ENCODE data around the gene ABCC1. TPM values are rescaled to one million over a fixed set of nuclear protein-coding genes. Genes with fewer than 3 reads are reported as not detected.

ABCC1 gene
- total and polyA plus RNA-seq, 2 of the 8 experiments (the other 6 are each of a cell fraction or from before 2014, with no cell fraction given), result 42.6 to 66.8 TPM

DNA sequence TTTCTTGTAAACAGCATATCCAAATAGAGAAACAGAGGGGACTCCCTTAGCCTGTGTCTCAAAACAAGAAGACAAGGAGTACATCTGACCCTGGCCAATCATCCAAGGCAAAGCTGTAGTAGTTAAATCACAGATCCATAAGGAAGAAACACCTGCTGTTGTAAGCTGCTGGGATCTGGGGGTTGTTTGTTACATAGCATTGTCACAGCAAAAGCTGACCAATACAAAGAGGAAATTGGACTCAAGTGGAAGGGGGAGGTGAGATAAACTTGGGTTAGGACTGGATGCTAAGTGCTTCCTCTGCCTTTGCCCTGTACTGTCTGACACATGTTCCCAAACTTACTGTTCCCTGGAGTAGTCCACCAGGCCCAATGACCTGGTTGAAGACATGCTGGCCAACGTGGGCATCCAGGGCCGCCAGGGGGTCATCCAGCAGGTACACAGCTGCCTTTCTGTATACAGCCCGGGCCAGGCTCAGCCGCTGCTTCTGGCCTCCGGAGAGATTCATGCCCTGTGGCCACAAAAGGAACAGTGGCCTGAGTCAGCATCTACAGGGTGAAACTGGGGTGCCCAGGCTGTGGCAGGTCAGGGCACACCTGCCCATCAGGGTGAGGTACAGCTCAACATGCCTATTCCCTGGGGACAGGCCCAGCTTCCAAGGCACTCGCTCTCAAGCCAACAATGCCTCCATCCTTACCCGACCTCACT, 229.2 kb downstream of the ABCC1 start:
- no peaks in the 10 kb centered on the region for H3K27me3 ChIP-seq (replicated peaks in 1 of 4; ENCODE audit: control insufficient read depth in 3 of 4, extremely low read depth in 1 of 4, insufficient read depth in 3 of 4, low read length in 3 of 4)
- no peak overlapping the region for H3K18ac ChIP-seq (ENCODE audit: extremely low read depth, low read length)
- H3K14ac ChIP-seq (ENCODE audit: insufficient read length), result no peak overlapping the region
- no peak overlapping the region for H2AK5ac ChIP-seq (ENCODE audit: low read depth, low read length)
- no peaks in the 10 kb centered on the region for H3K36me3 ChIP-seq (ENCODE audit: control insufficient read depth in 2 of 4, insufficient read depth in 4 of 4, low read length in 3 of 4)
- H3K9ac ChIP-seq (replicated peaks in 1 of 4; ENCODE audit: extremely low read depth in 1 of 4, low read depth in 3 of 4, low read length in 3 of 4), result no peak overlapping the region
- FAIRE-seq (no peak), DNase-seq (ENCODE audit: low read depth in 1 of 2, low spot score in 2 of 2) (no peak)
- no peak overlapping the region for H3K4me3 ChIP-seq (ENCODE audit: extremely low read depth in 1 of 4, insufficient read depth in 2 of 4, low read depth in 3 of 4, low read length in 4 of 4)
- H3K27ac ChIP-seq (ENCODE audit: low read depth, low read length), result no peak overlapping the region
- TF ChIP-seq CHD1 (IDR thresholded peaks at IDR 0.05; ENCODE audit: low read depth, low read length) (no peak), RNF2 (IDR thresholded peaks at IDR 0.05; ENCODE audit: borderline replicate concordance, low read depth, low read length, missing control alignments, poor library complexity, severe bottlenecking) (no peak), SUZ12 (IDR thresholded peaks at IDR 0.05; ENCODE audit: low read length) (no peak), TCF12 (IDR thresholded peaks at IDR 0.05; ENCODE audit: low read depth, low read length) (no peak), EZH2 (IDR thresholded peaks at IDR 0.05; ENCODE audit: low read depth, low read length, severe bottlenecking) (no peak), RFX5 (IDR thresholded peaks at IDR 0.05; ENCODE audit: borderline replicate concordance, low read depth, low read length) (no peak), SIN3A (conservative IDR thresholded peaks at IDR 0.05 in 1 of 2, IDR thresholded peaks at IDR 0.05 in 1 of 2; ENCODE audit: low read depth in 1 of 2, low read length in 2 of 2) (no peak), HDAC2 (IDR thresholded peaks at IDR 0.05; ENCODE audit: borderline replicate concordance in 1 of 2, low read depth in 2 of 2, low read length in 2 of 2) (no peak), POLR2A (IDR thresholded peaks at IDR 0.05; ENCODE audit: control extremely low read depth in 1 of 2, low read depth in 2 of 2, low read length in 2 of 2) (no peak)
- TF ChIP-seq, protein P1, sequence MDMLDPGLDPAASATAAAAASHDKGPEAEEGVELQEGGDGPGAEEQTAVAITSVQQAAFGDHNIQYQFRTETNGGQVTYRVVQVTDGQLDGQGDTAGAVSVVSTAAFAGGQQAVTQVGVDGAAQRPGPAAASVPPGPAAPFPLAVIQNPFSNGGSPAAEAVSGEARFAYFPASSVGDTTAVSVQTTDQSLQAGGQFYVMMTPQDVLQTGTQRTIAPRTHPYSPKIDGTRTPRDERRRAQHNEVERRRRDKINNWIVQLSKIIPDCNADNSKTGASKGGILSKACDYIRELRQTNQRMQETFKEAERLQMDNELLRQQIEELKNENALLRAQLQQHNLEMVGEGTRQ (IDR thresholded peaks at IDR 0.05; ENCODE audit: low read length), result no peak
- H3K56ac ChIP-seq (replicated peaks; ENCODE audit: insufficient read length, low read depth, low read length), result no peak overlapping the region
- CTCF ChIA-PET (ENCODE audit: partially characterized antibody), result interaction anchor here (1.2 to 5.7 kb wide), 4 partner anchors 8 to 417 kb away, joined by 3 to 33 read pairs (median 4); no protein-coding TSS in a partner anchor
- peaks cover 4 to 7% of the 10 kb centered on the region in 2 experiments; a peak in 3 of 4 replicates for H3K9me3 ChIP-seq (ENCODE audit: insufficient read depth in 2 of 2, low read depth in 1 of 2, low read length in 1 of 2)
- WGBS, 2 experiments (ENCODE audit: extremely low coverage in 1 of 2, insufficient coverage in 1 of 2, insufficient read length in 1 of 2, insufficient replicate concordance in 2 of 2, low coverage in 1 of 2, low lambda C conversion rate in 2 of 2, missing lambda C conversion rate in 1 of 2), result 94% methylated on average over 7 of the region's 7 CpGs; no CpG with 5 or more reads in 1 of the 2 experiments
- no peak overlapping the region for H2BK15ac ChIP-seq (ENCODE audit: low read length)
- H3K79me2 ChIP-seq (ENCODE audit: control insufficient read depth in 1 of 2, insufficient read depth in 2 of 2, low read length in 2 of 2), result no peaks in the 10 kb centered on the region
- H3K4me2 ChIP-seq (ENCODE audit: insufficient read depth in 1 of 2, low read depth in 2 of 2, low read length in 2 of 2), result no peak overlapping the region
- H4K91ac ChIP-seq (replicated peaks; ENCODE audit: insufficient read length, low read length), result no peak overlapping the region
- no peak overlapping the region for H2BK120ac ChIP-seq (replicated peaks; ENCODE audit: low read depth, low read length)
- H4K8ac ChIP-seq (ENCODE audit: extremely low read depth, insufficient read depth, low read length), result no peak overlapping the region
- no peak overlapping the region for H3K4ac ChIP-seq (replicated peaks; ENCODE audit: insufficient read length, low read depth, low read length)
- no peak overlapping the region for H2BK5ac ChIP-seq (ENCODE audit: low read depth, low read length)
- H3K4me1 ChIP-seq (replicated peaks in 1 of 4; ENCODE audit: control insufficient read depth in 3 of 4, insufficient read depth in 4 of 4, low read length in 3 of 4), result peaks cover 0 to 5% (median 2%) of the 10 kb centered on the region in 4 experiments; a peak in 2 of 7 replicates
- H2AFZ ChIP-seq (ENCODE audit: low read length), result no peak overlapping the region
- H2BK20ac ChIP-seq (ENCODE audit: low read length), result no peak overlapping the region
- no peak overlapping the region for H2BK12ac ChIP-seq (ENCODE audit: low read depth, low read length)
- H4K20me1 ChIP-seq (replicated peaks in 1 of 2; ENCODE audit: control insufficient read depth in 1 of 2, insufficient read depth in 2 of 2, low read length in 2 of 2), result peaks cover 0 to 3% of the 10 kb centered on the region in 2 experiments
- no peak overlapping the region for H4K5ac ChIP-seq (ENCODE audit: insufficient read length, low read depth, low read length)
- H3K23me2 ChIP-seq (ENCODE audit: low read depth, low read length), result peaks cover 4% of the 10 kb centered on the region; the same call in 1 of the 2 replicates
- no peak overlapping the region for H3K23ac ChIP-seq (ENCODE audit: insufficient read length)
- POLR2A ChIA-PET (ENCODE audit: partially characterized antibody), result no interaction called here
- H3K79me1 ChIP-seq (ENCODE audit: low read depth, low read length), result no peaks in the 10 kb centered on the region
